Neutrophil (primary cell): ENCODE results near the gene CERK.

Experiments used
- H3K27ac ChIP-seq: fragments of 200-600 bp; sonication (generic); 2 replicates; pipeline ENCODE4 v1.5.1; 2016; ENCODE audit warnings: mild to moderate bottlenecking, moderate library complexity
- H3K27me3 ChIP-seq: fragments of 200-600 bp; sonication (generic); 2 replicates; pipeline ENCODE4 v1.6.0; 2016; ENCODE audit warnings: mild to moderate bottlenecking
- H3K36me3 ChIP-seq: fragments of 200-600 bp; sonication (generic); 2 replicates; pipeline ENCODE4 v1.5.1; 2017
- H3K4me1 ChIP-seq, 2 experiments: fragments of 200-600 bp in 1 of 2; sonication (generic) in 1 of 2; 1 replicate in 1 of 2; 2 replicates in 1 of 2; pipeline versions ENCODE4 v1.5.1 to v1.6.1; 2013 to 2016; ENCODE audit warnings: low read depth in 1 of 2, low read length in 1 of 2, mild to moderate bottlenecking in 1 of 2, moderate library complexity in 1 of 2; ENCODE audit not compliant: control insufficient read depth in 1 of 2, insufficient read depth in 1 of 2
- H3K4me3 ChIP-seq, 2 experiments: fragments of 200-600 bp in 1 of 2; sonication (generic) in 1 of 2; 1 replicate in 1 of 2; 2 replicates in 1 of 2; pipeline ENCODE4 v1.5.1; 2013 to 2016; ENCODE audit warnings: low read depth in 1 of 2, low read length in 1 of 2, mild to moderate bottlenecking in 1 of 2, moderate library complexity in 1 of 2
- H3K9me3 ChIP-seq: fragments of 200-600 bp; sonication (generic); 2 replicates; pipeline ENCODE4 v1.5.1; 2016
- CTCF ChIP-seq: fragments of 200-600 bp; sonication (generic); IDR thresholded peaks from 2 replicates; pipeline ENCODE4 v1.5.1; 2016; ENCODE audit warnings: antibody characterized with exemption

CERK gene

GRCh38 chr22:46665751-46666280, 72.2 kb downstream of the CERK start:
- H3K27ac ChIP-seq = no peak overlapping the region
- peaks cover 0 to under 1% of the 10 kb centered on the region in 2 experiments for H3K4me1 ChIP-seq
- H3K9me3 ChIP-seq = no peaks in the 10 kb centered on the region
- H3K36me3 ChIP-seq = peaks cover 97% of the 10 kb centered on the region
- TF ChIP-seq CTCF = no peak
- H3K4me3 ChIP-seq = no peak overlapping the region
- H3K27me3 ChIP-seq = no peaks in the 10 kb centered on the region

- Histone ChIP-seq H3K27me3 (no peaks in the 10 kb centered on the region), H3K9me3 (no peaks in the 10 kb centered on the region), H3K27ac (no peak overlapping the region), H3K36me3 (peaks cover 93% of the 10 kb centered on the region), H3K4me1 (peaks cover 0 to 6% of the 10 kb centered on the region in 2 experiments), H3K4me3 (no peak overlapping the region)
- TF ChIP-seq CTCF = no peak
Measured at GRCh38 chr22:46665151-46665695, 72.8 kb downstream of the CERK start.

- TF ChIP-seq CTCF = no peak
- no peaks in the 10 kb centered on the region for H3K27me3 ChIP-seq
- H3K9me3 ChIP-seq = no peaks in the 10 kb centered on the region
- H3K36me3 ChIP-seq = peaks cover 94% of the 10 kb centered on the region
- H3K27ac ChIP-seq = no peak overlapping the region
- H3K4me3 ChIP-seq = no peak overlapping the region
- peaks cover 0 to 7% of the 10 kb centered on the region in 2 experiments for H3K4me1 ChIP-seq
Measured at GRCh38 chr22:46664301-46664855, 73.7 kb downstream of the CERK start.

- H3K27ac ChIP-seq = no peak overlapping the region
- H3K9me3 ChIP-seq = no peaks in the 10 kb centered on the region
- TF ChIP-seq CTCF = no peak
- H3K4me3 ChIP-seq = no peak overlapping the region
- H3K27me3 ChIP-seq = no peaks in the 10 kb centered on the region
- peaks cover 89% of the 10 kb centered on the region for H3K36me3 ChIP-seq
- peaks cover 0 to 7% of the 10 kb centered on the region in 2 experiments for H3K4me1 ChIP-seq
Measured at GRCh38 chr22:46663436-46664100, 74.5 kb downstream of the CERK start.

- peaks cover 4 to 12% of the 10 kb centered on the region in 2 experiments for H3K4me1 ChIP-seq
- no peak for TF ChIP-seq CTCF
- no peaks in the 10 kb centered on the region for H3K9me3 ChIP-seq
- H3K27me3 ChIP-seq = no peaks in the 10 kb centered on the region
- H3K36me3 ChIP-seq = peaks cover 83% of the 10 kb centered on the region
- H3K27ac ChIP-seq = no peak overlapping the region
- H3K4me3 ChIP-seq = no peak overlapping the region
Measured at GRCh38 chr22:46663001-46663400, 75.1 kb downstream of the CERK start.
